T follicular helper cell (primary cell): ENCODE results near the gene NUP188.
"Not testable (repeated sequence)": the region's sequence is repeated elsewhere in the genome, so short reads cannot be mapped to it uniquely, and the experiment has no call there.

ENCODE experiments used
- DNase-seq: peaks from one replicate; pipeline ENCODE4 v3.0.0-alpha.2; 2020; ENCODE audit warnings: low read depth

The NUP188 gene

DNA sequence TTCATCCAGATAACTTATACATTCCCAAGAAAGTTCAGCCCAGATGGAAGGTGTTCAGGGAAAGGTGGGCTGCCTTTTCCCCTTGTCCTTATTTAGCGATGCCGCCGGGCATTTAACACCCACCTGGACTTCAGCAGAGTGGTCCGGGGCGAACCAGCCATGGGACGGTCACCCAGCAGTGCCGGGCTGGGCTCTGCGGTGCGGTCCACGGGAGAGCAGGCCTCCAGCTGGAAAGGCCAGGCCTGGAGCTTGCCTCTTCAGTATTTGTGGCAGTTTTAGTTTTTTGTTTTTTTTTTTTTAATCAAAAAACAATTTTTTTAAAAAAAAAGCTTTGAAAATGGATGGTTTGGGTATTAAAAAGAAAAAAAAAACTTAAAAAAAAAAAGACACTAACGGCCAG is 30.8 kb upstream of the NUP188 start:
- DNase-seq = no peak

DNA sequence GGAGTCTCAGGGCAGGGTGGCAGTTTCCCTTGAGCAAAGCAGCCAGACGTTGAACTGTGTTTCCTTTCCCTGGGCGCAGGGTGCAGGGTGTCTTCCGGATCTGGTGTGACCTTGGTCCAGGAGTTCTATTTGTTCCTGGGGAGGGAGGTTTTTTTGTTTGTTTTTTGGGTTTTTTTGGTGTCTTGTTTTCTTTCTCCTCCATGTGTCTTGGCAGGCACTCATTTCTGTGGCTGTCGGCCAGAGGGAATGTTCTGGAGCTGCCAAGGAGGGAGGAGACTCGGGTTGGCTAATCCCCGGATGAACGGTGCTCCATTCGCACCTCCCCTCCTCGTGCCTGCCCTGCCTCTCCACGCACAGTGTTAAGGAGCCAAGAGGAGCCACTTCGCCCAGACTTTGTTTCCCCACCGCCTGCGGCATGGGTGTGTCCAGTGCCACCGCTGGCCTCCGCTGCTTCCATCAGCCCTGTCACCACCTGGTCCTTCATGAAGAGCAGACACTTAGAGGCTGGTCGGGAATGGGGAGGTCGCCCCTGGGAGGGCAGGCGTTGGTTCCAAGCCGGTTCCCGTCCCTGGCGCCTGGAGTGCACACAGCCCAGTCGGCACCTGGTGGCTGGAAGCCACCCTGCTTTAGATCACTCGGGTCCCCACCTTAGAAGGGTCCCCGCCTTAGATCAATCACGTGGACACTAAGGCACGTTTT is 30.2 kb upstream of the NUP188 start:
- no peak for DNase-seq

DNA sequence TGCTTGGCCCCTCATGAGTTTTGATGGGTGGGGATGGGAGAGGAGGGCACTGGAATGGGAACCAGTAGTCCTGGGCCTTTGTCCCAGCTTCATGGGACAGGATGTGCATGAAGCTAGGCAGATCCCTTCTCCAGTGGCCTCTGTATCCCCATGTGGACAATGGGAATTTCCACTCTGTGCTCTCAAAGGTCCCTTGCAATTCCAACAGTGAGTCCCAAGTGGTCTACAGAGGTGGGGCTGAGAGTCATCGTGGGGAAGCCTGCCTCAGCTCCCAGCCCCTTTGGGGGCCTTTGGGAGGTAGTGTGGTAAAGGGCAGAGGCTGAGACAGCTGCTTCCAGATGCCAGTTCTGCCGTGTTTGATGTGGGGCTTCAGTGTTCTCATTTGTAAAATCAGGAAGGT is 28.6 kb upstream of the NUP188 start:
- no peak for DNase-seq

DNA sequence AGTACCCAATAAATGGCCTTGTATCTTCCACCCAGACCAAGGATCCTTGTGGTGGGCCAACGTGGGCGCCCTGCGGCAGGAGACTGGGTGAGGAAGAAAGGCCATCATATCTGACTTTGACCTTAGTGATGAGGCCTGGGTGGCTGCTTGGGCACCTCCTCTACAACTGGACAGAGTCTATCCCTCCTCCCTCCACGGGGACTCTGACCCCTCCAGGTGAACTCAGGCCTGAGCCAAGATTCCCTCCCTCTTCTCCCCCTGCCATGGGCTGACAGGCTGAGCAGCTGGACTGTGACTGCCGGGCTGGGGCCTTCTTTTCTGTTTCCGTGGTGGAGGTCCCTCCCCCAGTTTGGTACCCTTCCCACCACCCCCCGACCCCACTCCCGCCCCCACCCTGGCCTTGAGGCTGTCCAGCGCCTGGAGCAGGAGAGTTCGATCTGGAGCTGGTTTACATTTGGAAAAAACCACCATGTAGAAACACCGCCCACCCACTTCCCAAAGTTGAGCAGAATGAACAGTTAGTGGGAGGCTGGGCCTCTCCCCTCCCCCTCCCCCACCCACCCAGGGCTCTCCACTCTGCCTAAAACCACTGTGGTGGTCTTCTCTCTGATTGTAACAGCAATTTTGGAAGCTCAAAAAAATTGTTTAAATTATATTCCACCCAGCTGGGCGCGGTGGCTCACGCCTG is 28.0 kb upstream of the NUP188 start:
- DNase-seq = no peak

DNA sequence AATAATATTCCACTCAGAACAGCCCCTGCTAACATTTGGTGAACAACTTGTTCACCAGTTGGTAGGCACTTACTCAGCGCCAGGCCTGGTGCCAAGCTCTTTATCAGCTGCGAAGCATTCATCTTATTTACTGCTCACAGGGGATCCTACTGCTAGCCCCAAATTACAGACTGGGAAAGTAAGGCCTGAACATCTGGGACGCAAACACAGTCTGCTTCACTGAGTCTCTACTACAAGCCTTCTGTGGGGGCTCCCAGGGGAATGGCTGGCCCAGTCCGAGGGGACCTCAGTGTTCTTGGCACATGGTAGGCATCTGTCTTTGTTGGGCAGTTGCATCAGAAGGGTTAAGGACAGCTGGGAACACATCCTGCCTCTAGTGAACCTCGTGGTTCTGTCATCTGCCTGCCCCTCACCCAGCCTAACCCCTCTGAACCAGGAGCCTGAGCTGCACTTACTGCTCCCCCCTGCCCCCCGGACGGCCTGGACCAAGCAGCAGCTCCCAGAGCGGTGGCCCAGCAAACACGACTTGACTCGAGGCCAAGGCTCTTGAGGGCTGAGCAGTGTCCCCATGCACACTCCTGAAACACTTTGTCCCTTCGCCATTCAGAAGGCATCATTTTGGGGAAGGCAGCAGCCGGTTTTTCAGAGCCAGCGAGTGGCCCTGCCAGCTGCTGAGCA is 27.0 kb upstream of the NUP188 start, which contains the start of gene PHYHD1:
TSS of gene PHYHD1 (plus strand) at position 602 of the 678 bp plus-strand sequence. CDS start 1,342 bp downstream, outside the sequence.
- DNase-seq = no peak

DNA sequence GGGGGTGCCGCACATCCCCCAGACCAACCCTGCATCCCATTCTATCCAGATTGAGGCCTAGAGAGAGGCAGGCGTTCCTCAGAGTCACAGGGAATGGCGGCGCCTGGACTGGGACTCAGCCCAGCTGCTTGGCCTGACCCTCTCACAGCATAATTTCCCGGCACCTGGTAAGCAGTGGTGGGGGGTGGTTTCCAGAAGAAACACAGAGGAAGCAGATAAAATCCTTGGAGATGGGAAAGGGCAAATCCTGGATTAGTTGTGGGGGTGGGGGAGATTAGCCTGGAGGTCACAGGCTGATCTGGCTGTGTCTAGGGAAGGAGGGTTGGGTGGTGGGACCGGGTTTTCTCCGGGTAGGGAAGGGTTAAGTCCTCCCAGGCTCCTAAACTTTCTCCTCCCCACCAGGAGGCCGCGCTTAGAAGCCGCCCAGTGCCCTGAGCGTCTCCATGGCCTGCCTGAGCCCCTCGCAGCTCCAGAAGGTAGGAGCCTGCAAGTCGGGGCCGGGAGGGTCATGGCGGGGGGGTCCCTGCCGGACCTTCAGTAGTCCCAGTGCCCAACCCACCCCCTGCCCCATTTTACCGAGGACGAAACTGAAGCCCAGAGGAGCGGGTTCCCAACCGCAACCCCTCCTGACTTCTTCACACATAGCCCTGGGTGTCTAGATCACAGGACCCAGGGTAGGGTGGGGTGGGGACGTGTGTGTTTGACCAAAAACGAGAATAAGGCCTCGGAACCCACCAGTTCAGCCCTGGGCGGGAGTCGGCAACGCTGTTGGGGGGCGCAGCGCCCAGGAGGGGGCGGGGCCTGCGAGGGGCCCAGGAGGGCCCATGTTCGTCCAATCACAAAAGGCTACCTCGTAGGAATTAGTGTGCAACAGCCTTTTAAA is 25.4 kb upstream of the NUP188 start:
- no peak for DNase-seq

DNA sequence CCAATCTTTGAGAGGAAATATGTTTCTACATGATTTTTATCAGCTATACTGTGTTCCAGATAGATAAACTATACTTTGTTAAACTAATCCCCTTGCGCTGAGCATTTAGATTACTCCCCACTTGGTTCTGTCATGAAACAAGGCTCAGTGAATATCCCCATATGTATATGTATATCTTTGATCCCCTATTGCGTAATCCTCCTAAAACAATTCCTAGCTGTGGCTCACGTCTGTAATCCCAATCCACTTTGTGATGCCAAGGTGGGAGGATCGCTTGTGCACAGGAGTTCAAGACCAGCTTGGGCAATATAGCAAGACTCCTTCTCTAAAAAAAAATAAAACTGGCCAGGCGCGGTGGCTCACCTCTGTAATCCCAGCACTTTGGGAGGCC is 24.0 kb upstream of the NUP188 start:
- no peak for DNase-seq

DNA sequence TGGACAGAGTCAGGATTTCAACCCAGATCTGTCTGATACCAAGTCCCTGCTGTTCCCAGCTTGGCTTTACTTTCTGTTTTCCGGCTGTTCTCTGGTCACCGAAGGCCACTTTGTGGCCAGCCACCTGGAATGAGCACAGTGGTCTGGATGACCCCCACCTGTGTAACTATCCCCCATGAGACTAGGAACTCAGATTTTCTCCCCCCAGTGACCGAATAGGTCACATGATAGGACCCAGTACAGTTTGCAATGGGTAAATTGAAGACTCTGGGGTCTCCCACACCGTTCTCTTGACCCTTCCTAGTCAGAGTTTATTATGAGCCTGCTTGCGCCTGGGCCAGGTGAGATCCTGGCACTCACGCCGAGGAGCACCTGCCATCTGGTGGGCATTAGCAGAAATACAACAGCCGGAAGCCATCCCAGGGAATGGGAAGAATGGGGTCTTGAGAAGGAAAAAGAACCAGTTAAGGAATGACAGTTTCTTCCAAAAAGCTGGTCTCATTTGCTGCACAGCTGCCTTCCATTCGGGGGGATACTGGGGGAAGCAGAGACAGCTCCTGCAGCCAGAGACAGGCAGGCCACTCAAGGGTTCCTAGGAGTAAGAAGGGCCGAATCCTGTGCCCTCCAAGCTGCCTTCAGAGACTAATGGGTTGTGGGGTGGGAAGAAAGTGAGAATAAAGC is 19.6 kb upstream of the NUP188 start:
- DNase-seq = peak; percentile 27

DNA sequence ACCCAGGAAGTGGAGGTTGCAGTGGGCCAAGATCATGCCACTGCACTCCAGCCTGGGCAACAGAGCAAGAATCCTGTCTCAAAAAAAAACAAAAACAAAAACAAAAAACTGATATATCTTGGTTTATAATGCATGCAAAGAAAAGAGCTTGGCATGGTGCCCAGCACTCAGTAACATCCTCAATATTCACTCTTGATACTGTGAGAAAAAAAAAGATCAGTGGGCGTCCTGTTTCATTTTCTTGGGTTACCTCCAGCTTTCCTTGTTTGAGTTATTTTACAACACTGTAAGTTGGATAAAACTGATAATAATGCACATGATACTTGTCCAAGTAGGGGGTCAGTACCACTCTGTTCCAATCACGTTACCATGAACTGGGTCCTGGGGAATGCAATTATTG is 18.9 kb upstream of the NUP188 start:
- DNase-seq = no peak

DNA sequence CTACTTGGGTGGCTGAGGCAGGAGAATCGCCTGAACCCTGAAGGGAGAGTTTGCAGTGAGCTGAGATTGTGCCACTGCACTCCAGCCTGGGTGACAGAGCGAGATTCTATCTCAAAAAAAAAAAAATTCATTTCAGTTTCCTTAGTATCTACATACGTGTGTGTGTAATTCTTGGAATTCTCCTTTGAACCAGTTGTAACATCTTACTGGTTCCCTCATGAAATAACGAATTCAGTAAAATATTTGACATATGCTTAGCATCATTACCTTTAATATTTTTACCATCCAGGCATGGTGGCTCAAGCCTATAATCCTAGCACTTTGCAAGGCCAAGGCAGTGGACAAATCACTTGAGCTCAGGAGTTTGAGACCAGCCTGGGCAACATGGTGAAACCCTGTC is 17.9 kb upstream of the NUP188 start:
- no peak for DNase-seq

DNA sequence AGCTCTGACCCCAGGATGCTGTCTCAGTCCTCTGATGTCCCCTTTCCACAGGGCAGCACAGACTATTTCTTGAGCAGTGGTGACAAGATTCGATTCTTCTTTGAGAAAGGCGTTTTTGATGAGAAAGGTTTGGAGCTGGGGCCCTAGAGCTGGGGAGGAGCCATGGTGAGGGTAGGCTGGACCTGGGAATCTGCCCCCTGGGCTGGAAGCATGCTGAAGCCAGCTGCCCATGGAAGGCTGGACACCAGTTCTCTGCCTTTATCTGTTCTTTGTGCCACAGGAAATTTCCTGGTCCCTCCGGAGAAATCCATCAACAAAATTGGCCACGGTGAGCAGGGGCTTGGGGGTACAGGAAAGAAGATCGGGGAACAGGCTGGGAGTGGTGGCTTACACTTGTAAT is 13.8 kb upstream of the NUP188 start:
- no peak for DNase-seq

DNA sequence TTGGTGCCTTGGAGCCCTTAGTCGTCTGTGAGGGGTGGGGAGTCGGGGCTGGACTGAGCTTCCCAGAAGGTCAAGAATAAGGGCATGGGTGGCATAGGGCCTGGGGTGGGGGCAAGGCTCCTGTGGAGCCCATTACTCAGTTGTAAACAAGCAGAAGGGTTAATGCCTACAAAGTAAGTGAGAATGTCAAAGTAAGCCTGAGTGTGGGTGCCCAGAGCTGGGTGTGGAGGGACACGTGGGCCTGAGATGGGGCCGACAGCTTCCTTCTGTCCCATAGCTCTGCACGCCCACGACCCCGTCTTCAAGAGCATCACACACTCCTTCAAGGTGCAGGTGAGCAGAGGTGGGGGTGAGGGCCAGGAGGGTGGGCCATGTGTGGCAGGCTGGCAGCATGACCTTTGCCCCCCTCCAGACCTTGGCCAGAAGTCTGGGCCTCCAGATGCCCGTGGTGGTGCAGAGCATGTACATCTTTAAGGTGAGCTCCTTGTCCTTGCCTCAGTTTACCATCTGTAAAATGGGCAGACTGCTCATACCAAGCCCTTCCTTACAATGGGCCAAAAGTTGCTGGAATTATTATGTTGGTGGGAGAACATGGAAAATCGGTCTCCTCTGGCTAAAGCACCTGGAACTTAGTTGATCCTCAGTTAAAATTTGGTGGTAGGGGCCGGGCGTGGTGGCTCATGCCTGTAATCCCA is 11.2 kb upstream of the NUP188 start:
- no peak for DNase-seq

DNA sequence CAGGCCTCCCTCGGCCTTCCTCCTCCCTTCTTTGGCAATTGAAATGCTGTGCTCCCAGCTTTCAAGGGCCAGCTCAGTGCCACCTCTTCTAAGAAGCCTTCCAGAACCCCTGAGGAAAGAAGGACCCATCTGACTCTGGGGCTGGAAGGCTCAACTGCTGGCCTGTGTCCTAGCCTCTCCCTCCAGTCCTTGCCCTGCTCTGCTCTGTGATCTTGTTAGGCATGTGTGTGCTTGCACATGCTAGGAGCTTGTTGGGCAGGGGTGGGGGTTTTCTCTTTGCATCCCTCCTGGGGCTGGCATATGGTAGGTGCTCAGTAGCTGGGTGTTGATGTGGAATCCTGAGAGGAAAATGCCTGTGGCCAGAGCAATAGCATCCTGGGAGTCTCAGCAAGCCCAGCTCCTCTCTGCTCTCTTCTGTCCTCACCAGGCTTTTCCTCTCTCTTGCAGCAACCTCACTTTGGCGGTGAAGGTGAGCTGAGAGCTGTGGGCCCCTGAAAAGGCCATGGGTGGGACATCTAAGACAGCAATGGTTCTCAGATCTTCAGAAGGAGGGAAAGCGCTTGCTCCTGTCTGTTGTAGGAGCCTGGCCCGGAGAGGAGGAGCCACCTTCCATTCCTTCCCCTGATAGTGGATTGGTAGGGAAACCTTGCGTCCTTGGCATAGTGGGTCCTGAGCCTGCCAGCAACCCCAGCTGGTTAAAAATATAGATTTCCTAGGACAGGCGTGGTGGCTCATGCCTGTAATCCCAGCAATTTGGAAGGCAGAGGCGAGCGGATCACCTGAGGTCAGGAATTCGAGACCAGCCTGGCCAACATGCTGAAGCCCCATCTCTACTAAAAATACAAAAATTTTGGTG is 10.0 kb upstream of the NUP188 start:
- DNase-seq = no peak

DNA sequence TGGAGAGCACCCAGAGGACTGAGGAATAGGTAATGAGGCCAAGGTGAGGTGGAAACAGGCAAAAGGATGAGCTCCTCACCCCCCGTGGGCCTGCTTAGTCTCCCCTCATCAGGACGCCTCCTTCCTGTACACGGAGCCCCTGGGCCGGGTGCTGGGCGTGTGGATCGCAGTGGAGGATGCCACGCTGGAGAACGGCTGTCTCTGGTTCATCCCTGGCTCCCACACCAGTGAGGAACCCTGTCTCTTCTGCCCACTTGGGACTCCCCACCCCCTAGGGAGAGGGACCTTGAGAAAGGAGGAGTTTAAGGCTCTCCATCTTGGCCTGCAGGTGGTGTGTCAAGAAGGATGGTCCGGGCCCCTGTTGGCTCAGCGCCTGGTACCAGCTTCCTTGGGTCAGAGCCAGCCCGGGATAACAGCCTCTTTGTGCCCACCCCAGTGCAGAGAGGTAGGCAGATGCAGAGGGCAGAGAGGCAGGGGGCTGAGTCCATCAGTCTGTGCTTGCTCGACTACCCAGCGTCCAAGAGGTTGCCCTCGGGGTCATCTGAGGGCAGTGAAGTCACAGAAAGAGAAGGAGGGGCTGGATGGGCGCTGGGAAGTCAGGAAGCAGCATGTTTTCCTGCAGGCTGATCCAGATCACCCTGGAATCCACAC is 7.1 kb upstream of the NUP188 start:
- no peak for DNase-seq

DNA sequence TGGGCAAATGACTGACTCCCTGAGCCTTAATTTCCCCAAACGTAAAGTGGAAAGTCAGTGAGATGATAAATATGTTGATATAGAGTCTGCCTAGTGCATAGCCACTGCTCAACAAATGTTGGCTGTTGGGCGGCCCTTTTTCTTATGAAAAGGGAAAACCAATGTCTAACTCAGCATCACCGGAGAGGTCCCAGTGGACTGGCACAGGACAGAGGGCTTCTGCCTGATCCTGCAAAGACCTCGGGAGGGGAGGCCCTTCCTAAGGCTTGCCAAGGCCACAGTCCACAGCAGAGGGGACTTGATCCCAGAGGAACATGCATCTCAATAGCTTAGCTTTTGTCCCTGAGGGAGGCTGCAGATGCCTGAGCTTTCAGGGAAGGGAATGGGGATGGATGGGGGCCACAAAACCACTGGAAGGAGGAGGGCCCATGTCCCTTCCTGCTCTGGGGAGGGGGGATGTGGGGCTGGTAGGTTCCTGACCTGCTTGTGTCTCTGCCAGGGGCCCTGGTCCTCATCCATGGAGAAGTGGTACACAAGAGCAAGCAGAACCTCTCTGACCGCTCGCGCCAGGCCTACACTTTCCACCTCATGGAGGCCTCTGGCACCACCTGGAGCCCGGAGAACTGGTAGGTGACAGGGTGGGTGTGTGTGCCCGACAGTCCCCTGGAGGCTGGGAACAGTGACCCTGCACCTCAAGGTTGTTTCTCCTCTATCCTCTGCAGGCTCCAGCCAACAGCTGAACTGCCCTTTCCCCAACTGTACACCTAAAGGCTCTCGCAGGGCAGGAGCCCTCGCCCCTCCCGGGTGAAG is 6.3 kb upstream of the NUP188 start:
- no peak for DNase-seq

DNA sequence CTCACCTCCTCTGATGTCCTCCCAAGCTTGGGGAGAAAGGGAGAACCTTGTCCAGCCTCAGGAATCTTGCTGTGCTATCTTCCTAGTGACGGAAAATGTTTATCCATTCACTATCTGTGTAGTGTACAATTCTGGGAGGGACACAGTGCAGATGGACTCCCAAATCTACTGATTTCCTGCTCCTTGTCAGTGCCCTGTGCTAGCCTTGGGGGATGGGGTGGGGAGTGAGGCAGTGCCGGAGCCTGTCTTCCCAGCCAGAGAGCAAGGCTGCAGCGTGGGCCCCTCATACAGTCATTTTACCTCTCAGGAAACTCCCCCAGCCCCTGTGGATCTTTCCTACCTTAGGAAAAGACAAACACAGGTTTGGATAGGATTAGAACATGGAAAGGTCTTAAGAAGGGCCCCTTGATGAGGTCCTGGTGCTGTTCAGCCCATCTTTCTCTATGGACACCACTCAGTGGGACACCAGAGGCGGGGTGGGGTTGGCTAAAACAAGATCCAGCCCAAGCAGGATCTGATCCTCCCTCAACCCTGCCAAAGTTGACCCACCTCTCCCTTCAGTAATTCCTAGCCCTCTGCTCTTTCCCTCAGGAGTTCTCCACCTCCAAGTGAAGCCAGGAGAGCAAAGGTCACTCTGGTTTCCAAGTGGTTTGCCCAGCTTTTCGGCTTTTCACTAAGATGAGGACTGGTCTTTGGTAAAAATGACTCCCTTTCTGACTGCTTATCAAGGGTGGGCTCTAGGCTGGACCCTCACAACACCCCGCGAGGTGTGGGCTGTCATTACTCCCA is 3.5 kb upstream of the NUP188 start:
- no peak for DNase-seq

DNA sequence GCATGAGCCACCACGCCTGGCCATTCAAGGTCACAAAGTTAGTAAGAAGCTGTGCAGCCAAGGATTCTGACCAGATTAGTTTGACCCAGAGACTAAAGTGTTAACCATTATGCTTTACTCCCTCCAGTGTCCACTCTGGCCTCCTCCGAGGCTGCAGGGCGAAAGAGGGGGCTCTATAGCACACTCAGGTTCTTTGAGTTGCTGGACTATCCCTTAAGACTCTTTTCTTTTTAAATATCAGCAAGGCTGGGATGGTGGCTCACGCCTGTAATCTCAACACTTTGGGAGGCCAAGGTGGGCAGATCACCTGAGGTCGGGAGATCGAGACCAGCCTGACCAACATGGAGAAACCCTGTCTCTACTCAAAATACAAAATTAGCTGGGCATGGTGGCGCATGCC is 2.5 kb upstream of the NUP188 start:
- DNase-seq = not testable (repeated sequence)
